Testis (tissue), 3 donors: ENCODE results near the gene CAVIN1. TPM values are rescaled to one million over a fixed set of nuclear protein-coding genes. Genes with fewer than 3 reads are reported as not detected.

Experiments
- DNase-seq: peaks from one replicate; pipeline ENCODE4 v3.0.0-alpha.2; 2019
- H3K27ac ChIP-seq, 2 donors: fragments of 200-600 bp; sonication (generic); one replicate each; pipeline ENCODE4 v1.5.1; 2019
- H3K27me3 ChIP-seq: fragments of 200-600 bp; sonication (generic); one replicate; pipeline ENCODE4 v1.5.1; 2019
- H3K36me3 ChIP-seq: fragments of 200-600 bp; sonication (generic); one replicate; pipeline ENCODE4 v1.5.1; 2017; ENCODE audit warnings: low read depth; ENCODE audit errors: missing control alignments
- H3K4me1 ChIP-seq: fragments of 200-600 bp; sonication (generic); one replicate; pipeline ENCODE4 v1.5.1; 2019
- H3K4me3 ChIP-seq, 2 donors: fragments of 200-600 bp; sonication (generic); one replicate each; pipeline ENCODE4 v1.5.1; 2017 to 2019
- H3K9me3 ChIP-seq: fragments of 200-600 bp; sonication (generic); one replicate; pipeline ENCODE4 v1.5.1; 2017
- CTCF ChIP-seq, 3 experiments: fragments of 450-650 bp in 2 of 3; fragments of 200-600 bp in 1 of 3; sonication (generic) in 1 of 3; IDR thresholded peaks; one replicate each; pipeline ENCODE4 v1.5.1; 2016 to 2019; ENCODE audit warnings: antibody characterized with exemption in 3 of 3, mild to moderate bottlenecking in 2 of 3, moderate library complexity in 1 of 3
- POLR2A ChIP-seq: fragments of 450-650 bp; IDR thresholded peaks from one replicate; pipeline ENCODE4 v1.6.1; 2017; ENCODE audit warnings: antibody characterized with exemption, mild to moderate bottlenecking, moderate library complexity
- WGBS, 2 donors: methylation state at CpG; one replicate each; pipeline ENCODE4 v1.1.5; 2018; 5-methylcytosine and 5-hydroxymethylcytosine counted together
- intact Hi-C: fragments of 100-400 bp; cut with DNase I; formaldehyde crosslinking; loops from one replicate; pipeline ENCODE4 v1.15.1; 2023; ENCODE audit warnings: low total_unique reads
- polyA plus RNA-seq: library from polyadenylated mRNA; stranded (reverse); fragments of 350-450 nt; fragmentation: Illumina TruSeq; extraction: RNeasy Lipid Tissue Mini Kit (QIAGEN cat#74804); gene quantifications from one replicate; pipeline ENCODE4 v1.2.3, GENCODE V29; 2014; ENCODE audit warnings: low read depth, low replicate concordance; ENCODE audit not compliant: insufficient read depth
- total RNA-seq, 2 donors: library from RNA; depleted of rRNA; stranded (reverse); fragments of >200 nt; gene quantifications; one replicate each; pipeline ENCODE4 v1.2.3, GENCODE V29; 2016

CAVIN1 gene
- total and polyA plus RNA-seq, 3 donors from 2014 or later, result 49.4 to 106 (median 68.4) TPM

GRCh38 chr17:42441371-42442195, 18.5 kb upstream of the CAVIN1 start:
- Histone ChIP-seq H3K9me3 (no peaks in the 10 kb centered on the region), H3K27me3 (no peaks in the 10 kb centered on the region), H3K4me1 (no peaks in the 10 kb centered on the region), H3K36me3 (no peaks in the 10 kb centered on the region), H3K27ac (no peak overlapping the region), H3K4me3 (no peak overlapping the region)
- TF ChIP-seq POLR2A, result no peak
- TF ChIP-seq CTCF (IDR thresholded peaks at IDR 0.05), result no peak
- 59 to 73% methylated on average over 7 of the region's 7 CpGs for WGBS, 2 donors
- intact Hi-C loops, result no loop called here
- DNase-seq, result no peak

GRCh38 chr17:42438600-42439567, 15.8 kb upstream of the CAVIN1 start:
- no peak overlapping the region for H3K4me3 ChIP-seq
- H3K27ac ChIP-seq, result no peak overlapping the region
- no peaks in the 10 kb centered on the region for H3K36me3 ChIP-seq
- intact Hi-C loops, result no loop called here
- TF ChIP-seq POLR2A, result no peak
- TF ChIP-seq CTCF (IDR thresholded peaks at IDR 0.05), result no peak
- no peaks in the 10 kb centered on the region for H3K27me3 ChIP-seq
- no peaks in the 10 kb centered on the region for H3K9me3 ChIP-seq
- WGBS, 2 donors, result 92% methylated on average over 9 of the region's 9 CpGs
- no peaks in the 10 kb centered on the region for H3K4me1 ChIP-seq
- peak; percentile 43 for DNase-seq

GRCh38 chr17:42436391-42436790, 13.3 kb upstream of the CAVIN1 start:
- no peaks in the 10 kb centered on the region for H3K27me3 ChIP-seq
- peak overlapping the region in 1 of 2 donors; percentile 78 for H3K27ac ChIP-seq
- H3K36me3 ChIP-seq, result no peaks in the 10 kb centered on the region
- no peak overlapping the region for H3K4me3 ChIP-seq
- DNase-seq, result no peak
- WGBS, 2 donors, result 54 to 72% methylated on average over 6 of the region's 6 CpGs
- H3K9me3 ChIP-seq, result no peaks in the 10 kb centered on the region
- no peaks in the 10 kb centered on the region for H3K4me1 ChIP-seq
- TF ChIP-seq CTCF (IDR thresholded peaks at IDR 0.05) (no peak), POLR2A (no peak)
- intact Hi-C loops, result no loop called here

- no peak overlapping the region for H3K4me3 ChIP-seq
- no peak for DNase-seq
- WGBS, 2 donors, result 32 to 49% methylated on average over 3 of the region's 3 CpGs
- H3K27ac ChIP-seq, result no peak overlapping the region
- no peaks in the 10 kb centered on the region for H3K27me3 ChIP-seq
- no peaks in the 10 kb centered on the region for H3K36me3 ChIP-seq
- H3K4me1 ChIP-seq, result no peaks in the 10 kb centered on the region
- intact Hi-C loops, result no loop called here
- H3K9me3 ChIP-seq, result no peaks in the 10 kb centered on the region
- TF ChIP-seq POLR2A, result no peak
- TF ChIP-seq CTCF (IDR thresholded peaks at IDR 0.05), result no peak
These were observed 8.7 kb upstream of the CAVIN1 start for GRCh38 chr17:42431758-42432161.
